ENCODE results near the gene GUK1.
"Not testable (repeated sequence)": the region's sequence is repeated elsewhere in the genome, so short reads cannot be mapped to it uniquely, and the experiment has no call there.

GUK1 gene

DNA sequence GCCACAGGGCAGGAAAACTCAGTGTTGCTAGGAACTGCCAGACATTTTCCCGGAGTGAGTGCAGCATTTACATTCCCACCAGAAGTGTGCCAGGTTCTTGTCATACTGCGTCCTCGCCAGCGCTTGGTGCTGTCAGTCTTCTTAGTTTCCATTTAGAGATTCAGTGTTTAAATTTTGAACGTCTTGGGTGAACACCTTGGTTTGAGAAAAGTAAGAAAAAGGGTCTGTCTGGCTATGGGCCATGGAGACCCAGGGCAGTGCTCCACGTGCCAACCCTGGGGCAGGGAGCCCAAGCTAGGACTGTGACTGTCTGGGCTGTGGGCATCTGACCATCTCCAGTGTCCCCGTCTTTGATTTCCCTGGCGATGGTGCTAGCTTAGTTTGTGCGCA lies 41.6 kb downstream of the GUK1 start:
- Histone ChIP-seq H3K27ac (ENCODE audit: low read depth, low read length) (no peak overlapping the region), H2AFZ (ENCODE audit: low read length, unreplicated experiment) (no peak overlapping the region), H3K4me3 (ENCODE audit: low read depth, low read length) (no peak overlapping the region), H3K36me3 (ENCODE audit: insufficient read depth, low read length) (no peaks in the 10 kb centered on the region), H3K79me2 (ENCODE audit: control insufficient read depth, insufficient read depth, low read length, unreplicated experiment) (no peaks in the 10 kb centered on the region), H3K4me1 (ENCODE audit: control insufficient read depth, insufficient read depth, low read length, unreplicated experiment) (no peaks in the 10 kb centered on the region), H3K27me3 (ENCODE audit: insufficient read depth, low read length) (no peaks in the 10 kb centered on the region)

DNA sequence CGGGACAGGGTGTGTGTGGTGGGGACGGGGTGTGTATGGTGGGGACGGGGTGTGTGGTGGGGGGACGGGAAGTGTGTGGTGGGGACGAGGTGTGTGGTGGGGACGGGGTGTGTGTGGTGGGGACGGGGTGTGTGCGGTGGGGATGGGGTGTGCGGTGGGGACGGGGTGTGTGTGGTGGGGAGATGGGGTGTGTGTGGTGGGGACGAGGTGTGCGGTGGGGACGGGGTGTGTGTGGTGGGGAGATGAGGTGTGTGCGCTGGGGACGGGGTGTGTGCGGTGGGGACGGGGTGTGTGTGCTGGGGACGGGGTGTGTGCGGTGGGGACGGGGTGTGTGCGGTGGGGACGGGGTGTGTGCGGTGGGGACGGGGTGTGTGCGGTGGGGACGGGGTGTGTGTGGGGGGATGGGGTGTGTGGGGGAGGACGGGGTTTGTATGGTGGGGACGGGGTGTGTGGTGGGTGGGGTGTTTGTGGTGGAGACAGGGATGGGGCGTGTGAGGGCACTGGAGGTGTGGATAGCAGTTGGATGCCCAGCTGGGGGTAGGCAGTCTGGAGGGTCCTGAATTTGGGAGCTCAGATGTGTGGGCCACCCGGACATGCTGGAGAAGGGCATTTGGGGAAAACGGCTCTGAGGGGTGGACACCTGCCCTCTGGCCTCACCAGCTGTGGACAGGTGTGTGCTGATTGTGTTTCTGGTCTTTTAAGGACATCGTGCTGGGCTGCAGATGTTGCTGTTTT lies 42.4 kb downstream of the GUK1 start:
- Histone ChIP-seq H3K27ac (ENCODE audit: low read depth, low read length) (no peak overlapping the region), H3K79me2 (ENCODE audit: control insufficient read depth, insufficient read depth, low read length, unreplicated experiment) (no peaks in the 10 kb centered on the region), H3K36me3 (ENCODE audit: insufficient read depth, low read length) (no peaks in the 10 kb centered on the region), H3K27me3 (ENCODE audit: insufficient read depth, low read length) (no peaks in the 10 kb centered on the region), H3K4me3 (ENCODE audit: low read depth, low read length) (no peak overlapping the region), H2AFZ (ENCODE audit: low read length, unreplicated experiment) (no peak overlapping the region), H3K4me1 (ENCODE audit: control insufficient read depth, insufficient read depth, low read length, unreplicated experiment) (no peaks in the 10 kb centered on the region)

DNA sequence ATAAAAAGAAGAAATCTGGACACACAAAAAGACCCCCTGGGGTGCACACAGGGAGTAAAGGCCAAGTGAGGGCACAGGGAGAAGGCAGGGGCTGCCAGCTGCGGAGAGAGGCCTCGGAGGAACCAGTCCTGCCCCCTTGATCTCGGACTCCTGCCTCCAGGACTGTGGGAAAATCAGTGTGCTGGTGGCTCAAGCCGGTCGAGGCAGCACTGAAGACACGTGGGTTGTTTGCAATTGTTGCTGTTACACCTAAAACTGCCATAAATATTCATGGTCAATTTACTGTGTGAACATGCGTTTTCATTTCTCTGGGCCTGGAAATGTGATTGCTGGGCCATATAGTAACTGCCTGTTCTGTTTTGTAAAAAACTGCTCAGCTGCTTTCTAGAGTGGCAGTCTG lies 44.1 kb downstream of the GUK1 start:
- H3K36me3 ChIP-seq (ENCODE audit: insufficient read depth, low read length): no peaks in the 10 kb centered on the region
- no peaks in the 10 kb centered on the region for H3K4me1 ChIP-seq (ENCODE audit: control insufficient read depth, insufficient read depth, low read length, unreplicated experiment)
- no peak overlapping the region for H3K27ac ChIP-seq (ENCODE audit: low read depth, low read length)
- no peak overlapping the region for H3K4me3 ChIP-seq (ENCODE audit: low read depth, low read length)
- H2AFZ ChIP-seq (ENCODE audit: low read length, unreplicated experiment): no peak overlapping the region
- no peaks in the 10 kb centered on the region for H3K79me2 ChIP-seq (ENCODE audit: control insufficient read depth, insufficient read depth, low read length, unreplicated experiment)
- no peaks in the 10 kb centered on the region for H3K27me3 ChIP-seq (ENCODE audit: insufficient read depth, low read length)

DNA sequence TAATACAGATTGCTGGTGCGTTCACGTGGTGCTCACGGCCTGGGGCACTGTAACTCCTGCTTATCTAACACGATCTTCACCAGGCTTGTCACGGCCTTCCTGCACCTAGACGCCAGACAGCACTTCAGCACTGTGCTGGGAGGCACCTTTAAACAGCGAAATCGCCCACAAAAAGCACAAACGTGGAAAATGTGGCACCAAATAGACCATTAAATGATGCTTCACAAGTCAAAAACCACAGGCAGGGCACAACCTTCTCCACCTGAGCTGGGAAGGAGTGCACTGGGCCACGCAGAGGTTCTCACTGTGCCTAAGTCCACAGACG lies 45.5 kb downstream of the GUK1 start:
- Histone ChIP-seq H3K4me1 (ENCODE audit: control insufficient read depth, insufficient read depth, low read length, unreplicated experiment) (no peaks in the 10 kb centered on the region), H3K4me3 (ENCODE audit: low read depth, low read length) (no peak overlapping the region)

DNA sequence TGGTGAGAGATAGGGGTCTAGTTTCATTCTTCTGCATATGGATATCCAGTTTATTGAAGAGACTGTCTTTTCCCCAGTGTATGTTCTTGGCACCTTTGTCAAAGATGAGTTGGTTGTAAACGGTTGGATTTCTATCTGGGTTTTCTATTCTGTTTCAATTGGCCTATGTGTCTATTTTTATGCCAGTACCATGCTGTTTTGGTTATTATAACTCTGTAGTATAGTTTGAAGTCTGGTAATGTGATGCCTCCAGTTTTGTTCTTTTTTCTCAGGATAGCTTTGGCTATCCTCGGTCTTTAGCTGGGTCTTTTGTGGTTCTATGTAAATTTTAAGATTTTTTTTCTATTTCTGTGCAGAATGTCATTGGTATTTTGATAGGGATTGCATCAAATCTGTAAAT lies 48.2 kb downstream of the GUK1 start:
- H3K27ac ChIP-seq (ENCODE audit: low read depth, low read length); H3K4me1 ChIP-seq (ENCODE audit: control insufficient read depth, insufficient read depth, low read length, unreplicated experiment); H3K36me3 ChIP-seq (ENCODE audit: insufficient read depth, low read length); H3K27me3 ChIP-seq (ENCODE audit: insufficient read depth, low read length); H2AFZ ChIP-seq (ENCODE audit: low read length, unreplicated experiment); H3K4me3 ChIP-seq (ENCODE audit: low read depth, low read length); H3K79me2 ChIP-seq (ENCODE audit: control insufficient read depth, insufficient read depth, low read length, unreplicated experiment): not testable (repeated sequence)

More for the DNA sequence above, 45.5 kb downstream of the GUK1 start:
- Histone ChIP-seq H3K27me3 (ENCODE audit: insufficient read depth, low read length) (no peaks in the 10 kb centered on the region), H2AFZ (ENCODE audit: low read length, unreplicated experiment) (no peak overlapping the region), H3K79me2 (ENCODE audit: control insufficient read depth, insufficient read depth, low read length, unreplicated experiment) (no peaks in the 10 kb centered on the region), H3K36me3 (ENCODE audit: insufficient read depth, low read length) (no peaks in the 10 kb centered on the region), H3K27ac (ENCODE audit: low read depth, low read length) (no peak overlapping the region)

DNA sequence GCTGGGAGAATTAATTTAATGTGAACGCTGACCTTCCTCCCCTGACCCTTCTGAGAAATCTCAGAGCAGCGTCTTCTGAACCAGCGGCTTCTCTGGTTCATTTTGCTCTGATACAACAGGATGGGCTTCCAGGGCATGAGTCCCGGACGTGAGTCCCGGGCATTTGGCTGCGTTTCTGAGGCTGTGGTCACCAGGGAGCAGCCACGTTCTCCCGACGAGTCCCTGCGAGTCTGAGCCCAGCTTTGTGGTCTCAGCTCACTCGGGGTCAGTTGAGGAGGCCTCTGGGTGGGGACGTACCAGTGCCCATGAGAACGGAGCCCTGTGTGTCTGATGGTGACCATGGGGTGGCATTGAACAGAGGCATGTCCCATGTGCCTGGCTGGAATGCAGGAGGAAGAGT lies 50.1 kb downstream of the GUK1 start:
- no peak overlapping the region for H2AFZ ChIP-seq (ENCODE audit: low read length, unreplicated experiment)
- H3K27ac ChIP-seq (ENCODE audit: low read depth, low read length): no peak overlapping the region
- no peak overlapping the region for H3K4me3 ChIP-seq (ENCODE audit: low read depth, low read length)
- no peaks in the 10 kb centered on the region for H3K36me3 ChIP-seq (ENCODE audit: insufficient read depth, low read length)
- H3K79me2 ChIP-seq (ENCODE audit: control insufficient read depth, insufficient read depth, low read length, unreplicated experiment): no peaks in the 10 kb centered on the region
- H3K27me3 ChIP-seq (ENCODE audit: insufficient read depth, low read length): no peaks in the 10 kb centered on the region
- no peaks in the 10 kb centered on the region for H3K4me1 ChIP-seq (ENCODE audit: control insufficient read depth, insufficient read depth, low read length, unreplicated experiment)

DNA sequence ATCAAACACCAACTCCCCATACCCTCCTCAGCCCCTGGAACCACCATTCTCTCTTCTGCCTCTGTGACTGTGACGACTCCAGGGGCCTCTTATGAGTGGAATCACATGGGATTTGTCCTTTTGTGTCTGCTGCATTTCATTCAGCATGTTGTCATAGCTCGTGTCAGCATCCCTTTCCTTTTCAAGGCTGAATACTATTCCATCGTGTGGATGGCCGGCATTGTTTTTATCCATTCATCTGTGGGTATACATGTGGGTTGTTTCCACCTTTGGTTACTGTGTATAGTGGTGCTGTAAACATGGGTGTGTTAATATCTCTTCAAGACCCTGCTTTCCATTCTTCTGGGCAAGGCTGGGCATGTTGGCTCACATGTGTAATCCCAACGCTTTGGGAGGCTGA lies 50.7 kb downstream of the GUK1 start:
- Histone ChIP-seq H3K79me2 (ENCODE audit: control insufficient read depth, insufficient read depth, low read length, unreplicated experiment) (no peaks in the 10 kb centered on the region), H3K27me3 (ENCODE audit: insufficient read depth, low read length) (no peaks in the 10 kb centered on the region), H3K4me1 (ENCODE audit: control insufficient read depth, insufficient read depth, low read length, unreplicated experiment) (no peaks in the 10 kb centered on the region), H3K4me3 (ENCODE audit: low read depth, low read length) (no peak overlapping the region), H2AFZ (ENCODE audit: low read length, unreplicated experiment) (no peak overlapping the region), H3K27ac (ENCODE audit: low read depth, low read length) (no peak overlapping the region), H3K36me3 (ENCODE audit: insufficient read depth, low read length) (no peaks in the 10 kb centered on the region)

DNA sequence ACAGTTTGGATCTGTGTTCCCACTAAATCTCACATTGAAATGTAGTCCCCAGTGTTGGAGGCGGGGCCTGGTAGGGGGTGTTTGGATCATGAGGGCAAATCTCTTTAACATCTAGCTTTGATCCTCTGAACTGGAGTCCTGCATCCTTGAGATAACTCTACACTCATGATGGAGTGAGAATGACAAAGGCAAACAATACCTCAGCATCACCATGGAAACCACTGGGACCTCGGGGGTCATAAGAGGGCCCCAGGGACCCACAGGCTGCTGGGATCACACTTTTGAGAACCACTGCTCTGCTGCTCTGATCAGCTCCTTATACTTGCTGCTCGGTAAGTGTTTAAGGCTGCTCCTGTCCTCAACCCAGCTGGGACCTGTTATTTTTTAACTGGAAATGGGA lies 54.4 kb downstream of the GUK1 start:
- Histone ChIP-seq H2AFZ (ENCODE audit: low read length, unreplicated experiment) (no peak overlapping the region), H3K79me2 (ENCODE audit: control insufficient read depth, insufficient read depth, low read length, unreplicated experiment) (no peaks in the 10 kb centered on the region), H3K27me3 (ENCODE audit: insufficient read depth, low read length) (peaks cover 3% of the 10 kb centered on the region; the same call in 1 of the 2 replicates), H3K36me3 (ENCODE audit: insufficient read depth, low read length) (no peaks in the 10 kb centered on the region), H3K4me3 (ENCODE audit: low read depth, low read length) (no peak overlapping the region), H3K27ac (ENCODE audit: low read depth, low read length) (no peak overlapping the region), H3K4me1 (ENCODE audit: control insufficient read depth, insufficient read depth, low read length, unreplicated experiment) (no peaks in the 10 kb centered on the region)

DNA sequence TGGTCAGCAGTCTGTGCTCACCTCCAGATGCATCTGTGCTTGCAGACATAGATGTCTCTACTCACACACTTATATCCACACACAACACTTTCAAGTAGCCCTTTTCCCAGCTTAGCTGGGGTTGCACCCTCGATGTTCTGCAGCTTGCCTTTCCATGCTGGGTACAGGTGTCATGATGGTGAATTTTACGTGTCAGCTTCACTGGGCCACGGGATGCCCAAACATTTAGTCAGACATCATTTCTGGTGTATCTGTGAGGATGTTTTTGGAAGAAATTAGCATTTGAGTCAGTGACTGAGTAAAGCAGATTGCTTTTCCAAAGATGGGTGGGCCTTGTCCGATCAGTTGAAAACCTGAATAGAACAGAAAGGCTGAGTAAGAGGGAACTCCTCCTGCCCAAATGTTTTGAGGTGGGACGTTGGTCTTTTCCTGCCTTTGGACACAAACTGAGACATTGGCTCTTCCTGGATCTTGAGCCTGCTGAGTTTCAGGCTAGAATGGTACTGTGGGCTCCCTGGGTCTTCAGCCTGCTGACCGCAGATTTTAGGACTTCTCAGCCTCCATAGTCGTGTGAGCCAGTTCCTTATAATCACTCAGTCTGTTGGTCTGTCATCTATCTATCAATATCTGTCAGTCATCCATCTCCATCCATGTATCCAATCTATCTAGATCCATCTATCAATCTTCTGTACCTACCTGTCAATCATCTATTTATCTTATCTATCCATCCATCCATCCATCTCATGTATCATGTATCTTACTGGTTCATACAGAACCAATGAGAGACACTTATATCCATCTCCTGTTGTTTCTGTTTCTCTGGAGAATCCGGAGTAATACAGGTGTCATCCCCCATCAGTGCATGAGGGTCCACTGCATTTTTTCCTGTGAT lies 55.1 kb downstream of the GUK1 start:
- H3K27ac ChIP-seq (ENCODE audit: low read depth, low read length): no peak overlapping the region
- no peaks in the 10 kb centered on the region for H3K79me2 ChIP-seq (ENCODE audit: control insufficient read depth, insufficient read depth, low read length, unreplicated experiment)
- H3K36me3 ChIP-seq (ENCODE audit: insufficient read depth, low read length): no peaks in the 10 kb centered on the region
- no peak overlapping the region for H2AFZ ChIP-seq (ENCODE audit: low read length, unreplicated experiment)
- peaks cover 3% of the 10 kb centered on the region; the same call in 1 of the 2 replicates for H3K27me3 ChIP-seq (ENCODE audit: insufficient read depth, low read length)
- H3K4me3 ChIP-seq (ENCODE audit: low read depth, low read length): no peak overlapping the region
- H3K4me1 ChIP-seq (ENCODE audit: control insufficient read depth, insufficient read depth, low read length, unreplicated experiment): no peaks in the 10 kb centered on the region

DNA sequence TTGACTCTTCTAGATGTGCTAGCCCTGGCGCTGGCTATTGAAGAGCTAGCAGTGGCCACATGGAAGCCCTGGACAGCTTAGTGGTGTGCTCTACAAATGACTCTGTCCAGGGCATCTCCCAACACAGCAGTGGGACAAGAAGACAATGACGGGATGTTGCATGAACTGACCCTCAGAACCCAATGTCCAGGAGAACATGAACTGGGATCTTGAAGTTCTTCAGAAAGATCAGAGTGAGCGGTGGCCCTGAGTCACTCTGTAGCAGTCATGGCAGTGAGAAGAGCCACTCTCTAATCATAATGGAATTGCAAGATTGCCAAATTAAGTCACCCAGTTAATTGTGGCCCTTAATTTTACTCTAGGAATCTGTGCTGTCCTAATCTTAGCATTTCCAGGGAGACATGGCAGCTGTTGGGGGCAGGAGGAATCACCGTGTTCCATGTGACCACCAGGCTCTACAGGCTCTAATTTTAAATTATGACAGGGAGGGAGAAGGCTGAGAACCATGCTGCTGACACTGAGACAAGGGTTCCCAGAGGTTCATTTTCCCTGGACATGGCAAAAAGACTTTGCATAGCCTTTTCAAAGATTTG lies 57.6 kb downstream of the GUK1 start:
- Histone ChIP-seq H3K27ac (ENCODE audit: low read depth, low read length) (no peak overlapping the region), H3K4me1 (ENCODE audit: control insufficient read depth, insufficient read depth, low read length, unreplicated experiment) (no peaks in the 10 kb centered on the region), H3K79me2 (ENCODE audit: control insufficient read depth, insufficient read depth, low read length, unreplicated experiment) (no peaks in the 10 kb centered on the region), H3K4me3 (ENCODE audit: low read depth, low read length) (no peak overlapping the region), H3K36me3 (ENCODE audit: insufficient read depth, low read length) (no peaks in the 10 kb centered on the region), H3K27me3 (ENCODE audit: insufficient read depth, low read length) (peaks cover 7% of the 10 kb centered on the region; the same call in 1 of the 2 replicates), H2AFZ (ENCODE audit: low read length, unreplicated experiment) (no peak overlapping the region)

All from ACC112 (cell line).